Central memory CD4-positive, alpha-beta T cell (primary cell): Measurements from ENCODE around the gene SDHA.
"Not testable (repeated sequence)": the region's sequence is repeated elsewhere in the genome, so short reads cannot be mapped to it uniquely, and the experiment has no call there.

Source experiments
- DNase-seq: peaks from one replicate; pipeline ENCODE4 v3.0.0; 2022

Gene SDHA

GRCh38 chr5:302416-302815 is 84.3 kb downstream of the SDHA start:
- not testable (repeated sequence) for DNase-seq

GRCh38 chr5:302966-303365 is 84.8 kb downstream of the SDHA start:
- no peak for DNase-seq

GRCh38 chr5:303741-304140 is 85.6 kb downstream of the SDHA start:
- DNase-seq = not testable (repeated sequence)

- DNase-seq = no peak
Measured at GRCh38 chr5:305050-305449, 86.9 kb downstream of the SDHA start.

GRCh38 chr5:305459-305858 is 87.3 kb downstream of the SDHA start:
- no peak for DNase-seq

- DNase-seq = no peak
Measured at GRCh38 chr5:306011-306805, 88.1 kb downstream of the SDHA start.
